RWPE2 (cell line): ENCODE results near the gene IRS1.

Experiments used
- ATAC-seq: fragments of 200-7000 bp; cut with Tn5 transposase; 3 replicates; pipeline ENCODE4 v1.9.1; 2021; ENCODE audit warnings: low read depth
- DNase-seq: peaks from one replicate; pipeline ENCODE4 v3.0.0-alpha.2; 2020; ENCODE audit warnings: low spot score
- H3K27ac ChIP-seq: fragments of 450-650 bp; 2 replicates; pipeline ENCODE4 v1.5.1; 2017; ENCODE audit warnings: mild to moderate bottlenecking; ENCODE audit not compliant: poor library complexity, severe bottlenecking
- H3K27me3 ChIP-seq: fragments of 250-450 bp; sonication (Bioruptor Pico); 2 replicates; pipeline ENCODE4 v1.5.1; 2021; ENCODE audit warnings: mild to moderate bottlenecking, moderate library complexity; ENCODE audit not compliant: insufficient read depth, poor library complexity, severe bottlenecking
- H3K36me3 ChIP-seq: fragments of 250-450 bp; sonication (Bioruptor Pico); 2 replicates; pipeline ENCODE4 v1.5.1; 2020; ENCODE audit warnings: low read depth, mild to moderate bottlenecking, moderate library complexity
- H3K4me1 ChIP-seq: fragments of 250-450 bp; sonication (Bioruptor Pico); 2 replicates; pipeline ENCODE4 v1.5.1; 2021; ENCODE audit warnings: mild to moderate bottlenecking, moderate library complexity; ENCODE audit not compliant: insufficient read depth, poor library complexity, severe bottlenecking
- H3K4me3 ChIP-seq: fragments of 250-450 bp; sonication (Bioruptor Pico); 2 replicates; pipeline ENCODE4 v1.5.1; 2021; ENCODE audit warnings: mild to moderate bottlenecking, moderate library complexity; ENCODE audit not compliant: severe bottlenecking
- H3K9me3 ChIP-seq: fragments of 250-450 bp; sonication (Bioruptor Pico); 2 replicates; pipeline ENCODE4 v1.5.1; 2021; ENCODE audit warnings: mild to moderate bottlenecking, moderate library complexity; ENCODE audit not compliant: severe bottlenecking
- TF ChIP-seq, protein P1 (sequence below): fragments of 450-650 bp; IDR thresholded peaks from one replicate; pipeline ENCODE4 v1.5.1; 2017; ENCODE audit warnings: mild to moderate bottlenecking, moderate library complexity; ENCODE audit not compliant: poor library complexity, severe bottlenecking

Gene IRS1

DNA sequence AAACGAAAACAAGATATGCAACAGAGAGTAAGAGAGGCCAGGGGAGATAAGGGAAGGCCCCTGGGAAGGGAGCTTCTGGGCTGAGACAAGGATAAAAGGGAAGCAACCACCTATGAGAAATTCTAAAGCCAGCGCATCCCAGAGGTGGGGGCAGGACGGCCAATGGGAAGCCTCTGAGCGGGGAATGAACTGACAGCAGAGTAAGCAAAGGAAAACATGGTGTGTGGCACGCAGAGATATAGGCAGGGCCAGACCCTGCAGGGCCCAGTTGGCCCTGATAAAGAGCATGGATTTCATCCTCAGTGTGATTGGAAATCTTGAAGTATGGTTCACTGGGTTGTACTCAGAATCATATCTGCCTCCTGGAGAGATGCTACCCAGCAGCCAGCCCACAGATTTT is 78.7 kb downstream of the IRS1 start:
- ATAC-seq (no peak), DNase-seq (no peak)
- H3K36me3 ChIP-seq = no peaks in the 10 kb centered on the region

DNA sequence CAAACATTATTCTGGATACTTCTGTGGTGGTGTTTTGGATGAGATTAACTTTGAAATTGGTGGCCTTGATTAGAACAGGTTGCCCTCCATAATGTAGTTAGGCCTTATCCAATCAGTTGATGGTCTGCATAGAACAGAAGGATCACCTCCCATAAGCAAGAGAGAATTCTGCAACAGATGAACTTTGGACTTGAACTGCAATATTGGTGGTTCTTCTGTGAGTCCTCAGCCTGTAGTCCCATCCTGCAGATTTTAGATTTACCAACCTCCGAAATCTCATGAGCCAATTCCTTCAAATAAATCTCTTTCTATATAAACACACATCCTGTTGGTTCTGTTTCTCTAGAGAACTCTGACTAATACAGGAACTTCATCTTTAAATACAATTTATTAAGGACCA is 81.9 kb downstream of the IRS1 start:
- Histone ChIP-seq H3K36me3 (no peaks in the 10 kb centered on the region), H3K27me3 (no peaks in the 10 kb centered on the region), H3K27ac (no peak overlapping the region), H3K4me3 (no peak overlapping the region), H3K4me1 (no peaks in the 10 kb centered on the region), H3K9me3 (no peaks in the 10 kb centered on the region)
- TF ChIP-seq, protein P1, sequence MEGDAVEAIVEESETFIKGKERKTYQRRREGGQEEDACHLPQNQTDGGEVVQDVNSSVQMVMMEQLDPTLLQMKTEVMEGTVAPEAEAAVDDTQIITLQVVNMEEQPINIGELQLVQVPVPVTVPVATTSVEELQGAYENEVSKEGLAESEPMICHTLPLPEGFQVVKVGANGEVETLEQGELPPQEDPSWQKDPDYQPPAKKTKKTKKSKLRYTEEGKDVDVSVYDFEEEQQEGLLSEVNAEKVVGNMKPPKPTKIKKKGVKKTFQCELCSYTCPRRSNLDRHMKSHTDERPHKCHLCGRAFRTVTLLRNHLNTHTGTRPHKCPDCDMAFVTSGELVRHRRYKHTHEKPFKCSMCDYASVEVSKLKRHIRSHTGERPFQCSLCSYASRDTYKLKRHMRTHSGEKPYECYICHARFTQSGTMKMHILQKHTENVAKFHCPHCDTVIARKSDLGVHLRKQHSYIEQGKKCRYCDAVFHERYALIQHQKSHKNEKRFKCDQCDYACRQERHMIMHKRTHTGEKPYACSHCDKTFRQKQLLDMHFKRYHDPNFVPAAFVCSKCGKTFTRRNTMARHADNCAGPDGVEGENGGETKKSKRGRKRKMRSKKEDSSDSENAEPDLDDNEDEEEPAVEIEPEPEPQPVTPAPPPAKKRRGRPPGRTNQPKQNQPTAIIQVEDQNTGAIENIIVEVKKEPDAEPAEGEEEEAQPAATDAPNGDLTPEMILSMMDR = no peak
- DNase-seq (no peak), ATAC-seq (no peak)

More for the DNA sequence above, 78.7 kb downstream of the IRS1 start:
- Histone ChIP-seq H3K9me3 (no peaks in the 10 kb centered on the region), H3K4me3 (no peak overlapping the region), H3K27ac (no peak overlapping the region), H3K4me1 (no peaks in the 10 kb centered on the region), H3K27me3 (no peaks in the 10 kb centered on the region)
- TF ChIP-seq, protein P1 = no peak

DNA sequence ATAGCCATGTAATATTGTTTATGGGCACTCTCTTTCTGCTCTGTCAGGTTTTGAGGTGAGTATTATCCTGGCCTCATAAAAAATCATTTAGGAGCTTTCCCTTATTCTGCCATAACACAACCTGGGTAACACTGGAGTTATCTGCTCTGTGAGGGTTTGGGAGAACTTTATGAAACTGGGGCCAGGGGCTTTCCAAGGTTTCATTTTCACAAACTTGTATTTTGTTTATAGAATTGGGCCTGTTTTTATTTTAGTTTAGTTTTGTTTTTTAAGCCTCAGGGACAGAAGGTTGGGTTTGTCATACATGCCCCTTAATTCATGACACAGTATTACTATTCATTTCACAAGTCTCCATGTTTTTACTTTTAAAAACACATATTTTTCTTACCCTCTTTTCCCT is 83.5 kb downstream of the IRS1 start:
- DNase-seq (no peak), ATAC-seq (0 out of 3 replicates have a peak, but pooled peaks have one; percentile 25)
- Histone ChIP-seq H3K27me3 (no peaks in the 10 kb centered on the region), H3K9me3 (no peaks in the 10 kb centered on the region), H3K27ac (no peak overlapping the region), H3K36me3 (no peaks in the 10 kb centered on the region), H3K4me1 (peaks cover 6% of the 10 kb centered on the region), H3K4me3 (no peak overlapping the region)
- TF ChIP-seq, protein P1 = no peak

DNA sequence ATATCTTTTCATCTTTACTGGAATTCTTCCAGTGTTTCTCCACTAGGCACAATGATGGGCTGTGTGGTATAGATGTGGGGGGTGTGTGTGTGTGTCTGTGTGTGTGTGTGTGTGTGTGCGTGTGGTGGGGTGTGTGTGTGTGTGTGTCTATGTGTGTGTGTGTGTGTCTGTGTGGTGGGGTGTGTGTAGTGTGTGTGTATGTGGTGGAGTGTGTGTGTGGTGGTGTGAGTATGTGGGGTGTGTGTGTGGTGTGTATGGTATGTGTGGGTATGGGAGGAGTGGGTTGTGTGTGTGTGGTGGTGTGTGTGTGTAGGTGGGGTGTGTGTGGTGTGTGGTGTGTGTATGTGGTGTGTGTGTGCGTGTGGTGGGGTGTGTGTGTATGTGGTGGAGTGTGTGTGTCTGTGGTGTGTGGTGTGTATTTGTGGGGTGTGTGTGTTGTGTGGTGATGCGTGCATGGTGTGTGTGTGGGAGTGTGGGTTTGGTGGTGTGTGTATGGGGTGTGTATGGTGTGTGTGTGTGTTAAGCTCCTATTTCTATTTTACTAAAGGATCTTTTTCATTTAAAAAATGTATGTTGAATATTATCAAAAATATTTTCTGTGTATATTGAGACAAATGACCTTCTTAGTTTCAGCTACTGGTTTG is 84.2 kb downstream of the IRS1 start:
- no peak overlapping the region for H3K4me3 ChIP-seq
- no peaks in the 10 kb centered on the region for H3K27me3 ChIP-seq
- no peak for ATAC-seq
- H3K27ac ChIP-seq = no peak overlapping the region
- H3K9me3 ChIP-seq = no peaks in the 10 kb centered on the region
- TF ChIP-seq, protein P1 = no peak
- H3K36me3 ChIP-seq = no peaks in the 10 kb centered on the region
- no peak for DNase-seq
- peaks cover 6% of the 10 kb centered on the region for H3K4me1 ChIP-seq

DNA sequence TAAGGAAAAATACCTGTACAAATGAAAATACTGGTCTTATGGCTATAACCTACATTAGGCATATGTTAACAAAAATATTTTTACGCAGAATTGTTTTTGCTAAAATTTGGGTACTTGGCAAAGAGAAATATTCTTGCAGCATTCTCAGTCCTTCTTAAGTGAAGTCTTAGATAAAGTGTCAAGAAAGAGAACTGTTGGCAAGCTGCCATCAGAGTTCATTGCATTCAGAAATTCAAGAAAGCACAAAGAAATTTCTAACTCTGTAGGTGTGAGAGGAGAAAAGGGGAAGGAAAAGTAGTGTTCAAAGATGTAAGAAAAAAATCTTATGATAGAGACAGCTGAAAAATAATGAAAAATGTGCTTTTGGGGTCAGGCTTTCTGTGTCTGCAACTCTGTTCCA is 86.7 kb downstream of the IRS1 start:
- H3K4me3 ChIP-seq = no peak overlapping the region
- no peak overlapping the region for H3K27ac ChIP-seq
- H3K4me1 ChIP-seq = peaks cover 6% of the 10 kb centered on the region
- H3K9me3 ChIP-seq = no peaks in the 10 kb centered on the region
- DNase-seq = no peak
- TF ChIP-seq, protein P1 = no peak
- ATAC-seq = no peak
- H3K36me3 ChIP-seq = no peaks in the 10 kb centered on the region
- H3K27me3 ChIP-seq = no peaks in the 10 kb centered on the region
